Activated gamma-delta T cell treated with Interleukin-2 at 50 U/mL for 16 hours (primary cell): ENCODE results near the gene BAD.

Source experiments
- DNase-seq: peaks from one replicate; pipeline ENCODE4 v3.0.0-alpha.2; 2020

Gene BAD

DNA sequence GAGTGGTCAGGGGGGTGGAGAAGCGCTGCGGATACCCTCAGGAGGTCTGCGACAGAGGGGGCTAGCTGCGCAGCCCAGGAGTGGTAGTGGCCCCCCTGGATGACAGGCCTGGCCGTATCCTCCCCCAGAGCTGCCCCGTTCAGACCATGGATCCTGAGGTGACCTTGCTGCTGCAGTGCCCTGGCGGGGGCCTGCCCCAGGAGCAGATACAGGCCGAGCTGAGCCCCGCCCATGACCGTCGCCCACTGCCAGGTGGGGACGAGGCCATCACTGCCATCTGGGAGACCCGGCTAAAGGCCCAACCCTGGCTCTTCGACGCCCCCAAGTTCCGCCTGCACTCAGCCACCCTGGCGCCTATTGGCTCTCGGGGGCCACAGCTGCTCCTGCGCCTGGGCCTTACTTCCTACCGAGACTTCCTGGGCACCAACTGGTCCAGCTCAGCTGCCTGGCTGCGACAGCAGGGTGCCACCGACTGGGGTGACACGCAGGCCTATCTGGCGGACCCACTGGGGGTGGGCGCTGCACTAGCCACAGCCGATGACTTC is 57.9 kb downstream of the BAD start:
- peak; percentile 55 for DNase-seq

DNA sequence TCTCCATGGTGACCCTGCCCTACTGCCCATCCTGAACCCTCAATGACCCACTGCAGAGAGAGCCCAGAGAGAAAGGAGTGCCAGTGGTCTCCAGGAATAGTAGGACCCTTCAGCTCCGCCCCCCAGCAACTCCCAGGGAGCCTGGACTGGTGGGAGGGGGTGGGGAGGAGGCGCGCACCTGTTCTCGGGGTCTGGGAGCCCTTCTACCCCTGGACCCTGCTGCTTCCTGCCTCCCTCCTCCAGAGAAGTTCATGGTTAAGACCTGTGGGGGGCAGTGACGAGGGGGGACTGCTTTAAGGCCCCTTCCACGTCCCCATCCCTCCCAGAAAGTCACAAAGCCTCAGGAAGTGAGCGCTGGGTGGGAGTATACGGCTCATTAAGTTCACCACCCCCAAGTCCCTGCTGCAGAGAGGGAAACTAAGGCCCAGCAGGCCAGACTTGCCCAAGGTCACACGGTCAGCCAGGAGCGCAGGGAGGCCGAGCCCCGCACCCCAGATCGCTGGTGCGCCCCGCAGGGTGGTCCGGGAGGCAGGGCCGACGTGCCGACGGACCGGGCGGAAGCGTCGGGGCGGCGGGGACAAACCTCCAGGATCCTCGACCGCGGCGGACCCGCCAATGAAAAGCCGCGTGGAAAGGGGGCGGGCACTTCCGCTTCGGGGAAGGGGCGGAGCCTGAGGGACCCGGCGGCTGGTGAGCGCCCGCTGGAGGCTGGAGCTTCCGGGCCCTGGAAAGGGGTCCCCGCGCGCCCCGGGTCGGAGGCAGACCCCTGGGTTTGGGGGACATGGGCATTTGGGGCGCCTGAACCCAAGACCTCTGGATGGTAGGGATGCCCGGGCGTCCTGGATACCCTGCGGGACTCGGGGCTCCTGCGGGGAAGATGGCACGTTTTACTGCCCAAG is 58.6 kb downstream of the BAD start, which contains the start of the genes NUDT22 and TRPT1:
Gene NUDT22 (plus strand): TSS at position 667 of the 899 bp plus-strand sequence. CDS start 379 bp downstream, outside the sequence.
Gene TRPT1 (minus strand): TSS at position 579 of the 899 bp plus-strand sequence. CDS start 326 bp downstream, at position 253.
- DNase-seq, result peak; percentile 93

DNA sequence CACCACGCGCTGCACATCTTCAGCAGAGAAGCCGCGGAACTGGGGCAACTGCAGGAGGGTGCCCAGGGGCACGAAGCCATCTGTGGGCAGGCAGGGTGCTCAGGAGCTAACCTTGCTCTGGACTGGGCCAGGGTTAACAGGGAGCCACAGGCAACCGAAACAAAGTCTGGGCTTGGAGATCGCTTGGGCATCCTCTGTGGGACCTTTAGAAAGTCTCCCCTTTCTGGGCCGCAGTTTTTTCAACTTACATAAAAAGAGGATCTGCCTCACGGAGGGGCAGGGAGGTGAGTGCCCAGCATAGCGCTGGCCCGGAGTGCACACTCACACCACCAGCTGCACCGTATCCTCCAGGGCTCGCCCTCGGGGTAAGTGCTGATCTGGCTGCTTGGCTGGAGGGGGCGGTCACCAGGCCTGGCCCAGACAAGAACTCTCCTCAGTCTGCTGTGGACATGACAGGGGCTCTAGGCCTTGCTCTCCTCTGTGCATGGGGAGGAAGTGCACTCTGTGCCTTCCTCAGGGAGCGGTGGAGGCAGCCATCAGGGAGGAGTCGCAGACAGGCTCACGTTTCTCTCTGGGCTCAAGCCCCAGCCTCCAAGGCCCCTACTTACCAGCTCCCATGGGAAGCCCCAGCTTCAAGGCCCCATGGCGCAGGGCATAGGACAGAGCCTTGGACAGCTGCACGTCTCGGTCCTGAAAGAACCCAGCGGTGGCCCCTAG is 59.4 kb downstream of the BAD start:
- no peak for DNase-seq

DNA sequence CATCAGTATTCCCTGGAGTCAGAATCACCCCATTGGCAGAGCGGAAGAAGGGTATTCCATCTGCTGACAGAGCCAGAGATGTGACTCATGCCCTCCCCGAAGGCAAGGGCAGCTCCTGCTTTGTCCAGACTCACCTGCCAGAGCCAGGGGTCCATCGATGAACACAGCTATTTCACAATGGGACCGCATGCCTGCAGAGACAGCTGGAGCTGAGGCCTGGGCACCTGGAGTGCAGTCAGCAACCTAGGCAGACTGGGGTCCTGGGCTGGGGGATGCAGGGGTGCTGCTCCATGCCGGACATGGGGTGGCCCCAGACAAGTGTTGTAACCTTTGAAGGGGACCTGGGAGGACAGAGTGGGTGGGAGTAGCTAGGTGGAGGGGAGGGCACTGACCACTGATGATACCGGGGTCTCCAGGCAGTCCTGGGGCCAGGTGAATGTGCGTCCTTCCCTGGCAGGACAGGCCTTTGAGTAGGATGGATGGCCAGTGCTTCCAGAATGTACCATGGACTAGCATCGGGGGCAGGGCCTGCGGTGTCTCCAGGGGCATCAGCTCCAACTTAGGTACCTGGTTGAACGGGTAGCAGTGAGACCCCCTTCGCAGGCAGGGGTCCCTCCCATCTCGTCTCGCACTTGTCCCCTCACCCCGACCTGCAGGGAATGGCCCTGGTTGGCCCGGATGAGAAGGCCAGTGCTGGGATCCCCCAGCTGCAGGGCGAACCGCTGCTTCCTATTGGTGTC is 60.1 kb downstream of the BAD start:
- no peak for DNase-seq

DNA sequence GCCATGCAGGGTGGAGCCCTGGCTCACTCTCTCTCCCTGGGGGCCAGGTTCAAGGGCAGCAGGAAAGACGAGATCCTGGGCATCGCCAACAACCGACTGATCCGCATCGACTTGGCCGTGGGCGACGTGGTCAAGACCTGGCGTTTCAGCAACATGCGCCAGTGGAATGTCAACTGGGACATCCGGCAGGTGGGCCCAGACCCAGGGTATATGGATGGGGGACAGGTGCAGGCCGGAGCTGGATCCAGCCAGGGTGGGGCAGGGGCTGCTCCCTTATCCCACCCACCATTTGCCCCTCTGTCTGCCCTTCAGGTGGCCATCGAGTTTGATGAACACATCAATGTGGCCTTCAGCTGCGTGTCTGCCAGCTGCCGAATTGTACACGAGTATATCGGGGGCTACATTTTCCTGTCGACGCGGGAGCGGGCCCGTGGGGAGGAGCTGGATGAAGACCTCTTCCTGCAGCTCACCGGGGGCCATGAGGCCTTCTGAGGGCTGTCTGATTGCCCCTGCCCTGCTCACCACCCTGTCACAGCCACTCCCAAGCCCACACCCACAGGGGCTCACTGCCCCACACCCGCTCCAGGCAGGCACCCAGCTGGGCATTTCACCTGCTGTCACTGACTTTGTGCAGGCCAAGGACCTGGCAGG is 61.3 kb downstream of the BAD start:
- no peak for DNase-seq

DNA sequence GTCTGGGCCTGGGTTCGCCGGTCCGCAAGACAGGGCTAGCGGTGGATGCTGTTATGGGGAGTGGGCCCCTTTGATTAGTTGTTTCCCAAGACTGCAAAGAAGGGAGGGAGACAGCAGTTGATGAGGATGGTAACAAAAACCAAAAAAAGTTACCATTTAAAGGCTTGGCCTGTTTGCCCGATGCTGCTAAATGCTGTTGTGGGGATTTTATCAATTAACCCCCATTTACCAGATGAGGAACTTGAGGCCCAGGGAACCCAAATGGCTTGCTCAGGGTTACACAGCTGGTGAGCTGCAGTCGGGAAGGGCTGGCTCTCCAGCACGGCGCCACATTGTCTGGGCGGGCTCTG is 61.8 kb downstream of the BAD start:
- DNase-seq, result no peak

DNA sequence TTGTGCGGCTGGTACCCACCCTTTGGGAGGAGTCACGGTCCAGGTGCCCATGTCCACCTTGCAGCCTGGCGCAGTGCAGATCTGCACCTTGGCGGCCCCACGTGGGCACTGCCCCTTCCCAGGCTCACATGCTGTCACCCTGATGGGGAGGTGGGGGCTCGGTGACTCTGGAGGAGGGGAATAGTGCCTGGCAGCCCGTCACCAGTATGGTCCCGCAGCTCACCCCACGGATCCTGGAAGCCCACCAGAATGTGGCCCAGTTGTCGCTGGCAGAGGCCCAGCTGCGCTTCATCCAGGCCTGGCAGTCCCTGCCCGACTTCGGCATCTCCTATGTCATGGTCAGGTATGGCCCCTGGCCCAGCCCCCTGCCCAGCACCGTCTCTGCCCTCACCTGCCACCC is 63.7 kb downstream of the BAD start:
- DNase-seq, result no peak

DNA sequence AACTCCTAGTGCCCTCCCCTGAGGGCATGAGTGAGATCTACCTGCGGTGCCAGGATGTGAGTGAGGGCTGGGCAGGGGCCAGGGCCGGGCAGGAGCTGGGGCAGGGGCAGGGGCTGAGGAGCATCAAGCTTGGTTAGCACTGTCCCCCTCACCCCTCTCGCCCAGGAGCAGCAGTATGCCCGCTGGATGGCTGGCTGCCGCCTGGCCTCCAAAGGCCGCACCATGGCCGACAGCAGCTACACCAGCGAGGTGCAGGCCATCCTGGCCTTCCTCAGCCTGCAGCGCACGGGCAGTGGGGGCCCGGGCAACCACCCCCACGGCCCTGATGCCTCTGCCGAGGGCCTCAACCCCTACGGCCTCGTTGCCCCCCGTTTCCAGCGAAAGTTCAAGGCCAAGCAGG is 64.2 kb downstream of the BAD start:
- DNase-seq, result no peak
